PC-3 (cell line): Measurements from ENCODE around the gene ATRAID. TPM values are rescaled to one million over a fixed set of nuclear protein-coding genes. Genes with fewer than 3 reads are reported as not detected.

ENCODE experiments used
- ATAC-seq: fragments of 200-7000 bp; cut with Tn5 transposase; 2 replicates; pipeline ENCODE4 v1.9.1; 2020; ENCODE audit warnings: mild to moderate bottlenecking, moderate library complexity
- BruUV-seq: library from RNA; stranded (reverse); fragments of 400-500 nt; replicated peaks from 2 replicates; lab custom pipeline; 2021; lab: Mats Ljungman, UMichigan
- CTCF ChIA-PET: fragments of 300-600 bp; sonication (Branson Sonifier 250); formaldehyde crosslinking; loops from one replicate; lab custom pipeline; 2022; ENCODE audit warnings: antibody characterized with exemption; lab: Charles Lee
- POLR2A ChIA-PET: fragments of 300-600 bp; sonication (Branson Sonifier 250); formaldehyde crosslinking; loops from one replicate; lab custom pipeline; 2022; ENCODE audit warnings: antibody characterized with exemption; ENCODE audit not compliant: unreplicated experiment; lab: Charles Lee
- DNase-seq: peaks from one replicate; pipeline ENCODE4 v3.0.0-alpha.2; 2015
- H2AFZ ChIP-seq: fragments of 300-600 bp; sonication (generic); 2 replicates; pipeline ENCODE4 v1.6.0; 2016; ENCODE audit warnings: antibody characterized with exemption, low read length
- H3F3A ChIP-seq: fragments of 300-600 bp; sonication (generic); one replicate; pipeline ENCODE4 v1.6.0; 2017; ENCODE audit warnings: antibody characterized with exemption, low read length, control low read depth, mild to moderate bottlenecking; ENCODE audit not compliant: unreplicated experiment
- H3K27ac ChIP-seq: fragments of 300-600 bp; sonication (generic); 2 replicates; pipeline ENCODE4 v1.5.1; 2016; ENCODE audit warnings: mild to moderate bottlenecking, low read length
- H3K27me3 ChIP-seq: fragments of 300-600 bp; sonication (generic); 2 replicates; pipeline ENCODE4 v1.6.1; 2016; ENCODE audit warnings: low read length, mixed read lengths
- H3K36me3 ChIP-seq: fragments of 300-600 bp; sonication (generic); 2 replicates; pipeline ENCODE4 v1.6.1; 2016; ENCODE audit warnings: low read depth, mixed run types, low read length, mixed read lengths
- H3K4me1 ChIP-seq: fragments of 300-600 bp; sonication (generic); 2 replicates; pipeline ENCODE4 v1.5.1; 2016; ENCODE audit warnings: low read length; ENCODE audit not compliant: insufficient read depth
- H3K4me2 ChIP-seq: fragments of 300-600 bp; sonication (generic); 2 replicates; pipeline ENCODE4 v1.6.0; 2016; ENCODE audit warnings: low read length
- H3K4me3 ChIP-seq: fragments of 300-600 bp; sonication (generic); 2 replicates; pipeline ENCODE4 v1.5.1; 2016; ENCODE audit warnings: mild to moderate bottlenecking, low read length, mixed read lengths
- H3K79me2 ChIP-seq: fragments of 300-600 bp; sonication (generic); 2 replicates; pipeline ENCODE4 v1.6.1; 2017; ENCODE audit warnings: low read length, mixed read lengths
- H3K9ac ChIP-seq: fragments of 300-600 bp; sonication (generic); 2 replicates; pipeline ENCODE4 v1.6.0; 2016; ENCODE audit warnings: mild to moderate bottlenecking, low read length
- H3K9me2 ChIP-seq: fragments of 300-600 bp; sonication (generic); replicated peaks from 2 replicates; pipeline ENCODE4 v1.6.1; 2016; ENCODE audit warnings: mixed run types, low read length, mixed read lengths
- H3K9me3 ChIP-seq: fragments of 300-600 bp; sonication (generic); 2 replicates; pipeline ENCODE4 v1.6.1; 2016; ENCODE audit warnings: low read length, mixed read lengths
- H4K20me1 ChIP-seq: fragments of 300-600 bp; sonication (generic); 2 replicates; pipeline ENCODE4 v1.6.1; 2016; ENCODE audit warnings: low read length, mixed read lengths
- EZH2 ChIP-seq: fragments of 300-600 bp; sonication (generic); IDR thresholded peaks from one replicate; pipeline ENCODE4 v1.6.1; 2017; ENCODE audit warnings: antibody characterized with exemption, mild to moderate bottlenecking, low read length; ENCODE audit not compliant: unreplicated experiment
- EZH2phosphoT487 ChIP-seq: fragments of 300-600 bp; sonication (generic); IDR thresholded peaks from 2 replicates; pipeline ENCODE4 v1.6.1; 2018; ENCODE audit warnings: mild to moderate bottlenecking, antibody characterized with exemption, low read length, borderline replicate concordance
- intact Hi-C: fragments of 100-400 bp; cut with micrococcal nuclease; formaldehyde crosslinking; loops from 2 replicates; pipeline ENCODE4 v1.9.0; 2023
- total RNA-seq: library from RNA; depleted of rRNA; stranded (reverse); fragments of >200 nt; gene quantifications from 2 replicates; pipeline ENCODE4 v1.2.3, GENCODE V29; 2014
- TF ChIP-seq, protein P1 (sequence below): fragments of 300-600 bp; sonication (generic); conservative IDR thresholded peaks from 2 replicates; pipeline ENCODE4 v1.5.1; 2017; ENCODE audit warnings: antibody characterized with exemption, low read depth, mild to moderate bottlenecking, low read length

The ATRAID gene
- total RNA-seq, 1 experiment from 2014 or later = 111 TPM

DNA sequence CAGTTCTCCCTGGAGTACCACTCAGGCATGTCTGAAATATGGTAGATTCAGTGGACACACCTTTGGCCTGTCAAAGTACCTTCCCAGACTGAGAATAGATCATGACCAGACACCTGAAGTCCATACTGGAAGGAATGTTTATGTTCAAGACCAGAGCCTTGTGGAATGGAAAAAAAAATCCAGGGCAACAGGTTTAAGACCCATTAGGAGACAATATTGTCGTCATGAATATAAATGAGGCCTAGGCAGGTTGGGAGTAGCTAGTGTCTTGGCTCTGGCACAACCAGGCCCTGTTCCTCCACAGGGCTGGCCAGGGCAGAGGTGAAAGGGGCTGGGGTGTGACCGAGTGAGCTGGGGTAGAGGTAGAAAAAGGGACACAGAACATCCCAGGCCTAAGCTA, 13.2 kb upstream of the ATRAID start:
- no peak overlapping the region for H3K27ac ChIP-seq
- H3K9ac ChIP-seq = no peak overlapping the region

DNA sequence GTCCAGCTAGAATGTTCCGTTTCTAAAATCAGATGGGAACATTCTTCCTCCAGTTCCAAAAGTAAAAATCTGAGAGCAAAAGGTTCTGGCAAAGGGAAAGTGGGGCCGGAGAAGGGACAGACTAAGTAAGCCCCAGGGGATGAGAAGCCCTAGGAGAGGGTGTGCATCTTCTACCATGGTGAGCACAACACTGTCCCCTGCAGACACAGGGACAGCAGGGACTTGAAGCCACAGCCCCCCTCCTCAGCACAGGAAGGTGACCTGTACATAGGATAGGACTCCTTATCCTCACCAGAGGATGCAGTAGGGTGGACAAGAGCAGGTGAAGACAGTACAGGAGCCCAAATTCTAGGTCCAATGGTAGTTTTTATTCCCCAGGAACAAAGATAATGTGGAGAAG, 12.6 kb upstream of the ATRAID start:
- no peaks in the 10 kb centered on the region for H3K9me3 ChIP-seq
- H3K36me3 ChIP-seq = peaks cover 19% of the 10 kb centered on the region; the same call in 1 of the 2 replicates
- H3F3A ChIP-seq = no peaks in the 10 kb centered on the region
- ChIA-PET POLR2A (no interaction called here), CTCF (interaction anchor here (0.8 kb wide), 1 partner anchor 81 kb away, joined by 3 read pairs; no protein-coding TSS in a partner anchor)
- no peaks in the 10 kb centered on the region for H3K9me2 ChIP-seq
- DNase-seq = no peak
- ATAC-seq = no peak
- no peak overlapping the region for H3K9ac ChIP-seq
- TF ChIP-seq, protein P1, sequence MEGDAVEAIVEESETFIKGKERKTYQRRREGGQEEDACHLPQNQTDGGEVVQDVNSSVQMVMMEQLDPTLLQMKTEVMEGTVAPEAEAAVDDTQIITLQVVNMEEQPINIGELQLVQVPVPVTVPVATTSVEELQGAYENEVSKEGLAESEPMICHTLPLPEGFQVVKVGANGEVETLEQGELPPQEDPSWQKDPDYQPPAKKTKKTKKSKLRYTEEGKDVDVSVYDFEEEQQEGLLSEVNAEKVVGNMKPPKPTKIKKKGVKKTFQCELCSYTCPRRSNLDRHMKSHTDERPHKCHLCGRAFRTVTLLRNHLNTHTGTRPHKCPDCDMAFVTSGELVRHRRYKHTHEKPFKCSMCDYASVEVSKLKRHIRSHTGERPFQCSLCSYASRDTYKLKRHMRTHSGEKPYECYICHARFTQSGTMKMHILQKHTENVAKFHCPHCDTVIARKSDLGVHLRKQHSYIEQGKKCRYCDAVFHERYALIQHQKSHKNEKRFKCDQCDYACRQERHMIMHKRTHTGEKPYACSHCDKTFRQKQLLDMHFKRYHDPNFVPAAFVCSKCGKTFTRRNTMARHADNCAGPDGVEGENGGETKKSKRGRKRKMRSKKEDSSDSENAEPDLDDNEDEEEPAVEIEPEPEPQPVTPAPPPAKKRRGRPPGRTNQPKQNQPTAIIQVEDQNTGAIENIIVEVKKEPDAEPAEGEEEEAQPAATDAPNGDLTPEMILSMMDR = no peak
- no peaks in the 10 kb centered on the region for H3K27me3 ChIP-seq
- H3K4me2 ChIP-seq = no peak overlapping the region
- H3K79me2 ChIP-seq = no peaks in the 10 kb centered on the region
- BruUV-seq = no TSS peak
- no peak overlapping the region for H3K4me3 ChIP-seq
- H4K20me1 ChIP-seq = no peaks in the 10 kb centered on the region
- H3K4me1 ChIP-seq = no peaks in the 10 kb centered on the region
- no peak overlapping the region for H3K27ac ChIP-seq
- intact Hi-C loops = no loop called here
- no peak overlapping the region for H2AFZ ChIP-seq

More for the DNA sequence above, 13.2 kb upstream of the ATRAID start:
- intact Hi-C loops = no loop called here
- POLR2A ChIA-PET = no interaction called here
- H2AFZ ChIP-seq = no peak overlapping the region
- H3K4me1 ChIP-seq = no peaks in the 10 kb centered on the region
- ATAC-seq (no peak), DNase-seq (no peak)
- no peak for TF ChIP-seq EZH2
- H3K36me3 ChIP-seq = peaks cover 13% of the 10 kb centered on the region; the same call in 1 of the 2 replicates
- H4K20me1 ChIP-seq = no peaks in the 10 kb centered on the region
- no TSS peak for BruUV-seq
- H3K79me2 ChIP-seq = no peaks in the 10 kb centered on the region
- no peaks in the 10 kb centered on the region for H3K9me2 ChIP-seq
- H3K4me2 ChIP-seq = no peak overlapping the region
- no peaks in the 10 kb centered on the region for H3K9me3 ChIP-seq
- H3F3A ChIP-seq = no peaks in the 10 kb centered on the region
- no peak overlapping the region for H3K4me3 ChIP-seq
- H3K27me3 ChIP-seq = no peaks in the 10 kb centered on the region
- CTCF ChIA-PET = interaction anchor here (0.8 kb wide), 1 partner anchor 81 kb away, joined by 3 read pairs; no protein-coding TSS in a partner anchor

DNA sequence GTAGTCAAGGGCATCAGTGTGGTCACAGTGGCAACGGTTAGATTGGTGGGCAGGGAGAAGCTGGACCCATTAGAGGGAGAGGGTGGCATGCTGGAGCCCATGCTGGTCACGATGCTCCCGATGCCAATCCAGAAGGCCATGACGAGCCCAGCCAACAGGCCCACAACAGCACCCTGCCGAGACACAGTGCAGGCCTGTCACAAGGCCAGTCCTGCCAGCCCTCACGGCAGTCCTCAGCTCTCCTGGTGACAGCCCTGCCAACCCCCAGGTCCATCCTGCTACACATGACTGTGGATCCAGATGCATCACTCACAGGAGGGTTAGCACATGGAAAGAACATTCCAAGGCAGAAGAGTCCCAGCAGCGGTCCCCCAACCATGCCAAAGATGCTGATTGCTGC, 10.2 kb upstream of the ATRAID start:
- ATAC-seq (no peak), DNase-seq (no peak)
- H3K79me2 ChIP-seq = no peaks in the 10 kb centered on the region
- H3K27me3 ChIP-seq = no peaks in the 10 kb centered on the region
- CTCF ChIA-PET = no interaction called here
- BruUV-seq = no TSS peak
- H3K4me2 ChIP-seq = no peak overlapping the region
- peaks cover 26% of the 10 kb centered on the region; the same call in 1 of the 2 replicates for H3K36me3 ChIP-seq
- H3K4me1 ChIP-seq = no peaks in the 10 kb centered on the region
- intact Hi-C loops = no loop called here
- H3K27ac ChIP-seq = no peak overlapping the region
- TF ChIP-seq EZH2 (no peak), EZH2phosphoT487 (no peak)
- TF ChIP-seq, protein P1 = no peak
- H3K9me3 ChIP-seq = no peaks in the 10 kb centered on the region
- H3F3A ChIP-seq = no peaks in the 10 kb centered on the region
- H2AFZ ChIP-seq = no peak overlapping the region
- no peaks in the 10 kb centered on the region for H3K9me2 ChIP-seq
- POLR2A ChIA-PET = no interaction called here
- H3K9ac ChIP-seq = no peak overlapping the region
- no peaks in the 10 kb centered on the region for H4K20me1 ChIP-seq
- no peak overlapping the region for H3K4me3 ChIP-seq
